Tibial artery (tissue), 4 donors: Measurements from ENCODE around the gene SLC7A9.

Source experiments
- DNase-seq, 2 donors: peaks; one replicate each; pipeline ENCODE4 v3.0.0-alpha.2; 2019
- H3K27ac ChIP-seq, 2 donors: fragments of 200-600 bp; sonication (generic) in 1 of 2; 1 replicate in 1 of 2; 2 replicates in 1 of 2; pipeline ENCODE4 v1.5.1; 2018 to 2019; ENCODE audit warnings: mild to moderate bottlenecking in 1 of 2
- H3K27me3 ChIP-seq, 2 donors: fragments of 200-600 bp; sonication (generic) in 1 of 2; one replicate each; pipeline versions ENCODE4 v1.5.1 to v1.6.0; 2016 to 2019
- H3K36me3 ChIP-seq, 3 donors: fragments of 200-600 bp; sonication (generic) in 2 of 3; one replicate each; pipeline ENCODE4 v1.5.1; 2016 to 2019; ENCODE audit warnings: mild to moderate bottlenecking in 2 of 3
- H3K4me1 ChIP-seq, 4 donors: fragments of 200-600 bp; sonication (generic) in 2 of 4; 1 replicate in 3 of 4; 2 replicates in 1 of 4; pipeline ENCODE4 v1.5.1; 2016 to 2019
- H3K4me3 ChIP-seq, 2 donors: fragments of 200-600 bp; sonication (generic) in 1 of 2; 1 replicate in 1 of 2; 2 replicates in 1 of 2; pipeline ENCODE4 v1.5.1; 2018 to 2019; ENCODE audit warnings: mild to moderate bottlenecking in 2 of 2
- H3K9me3 ChIP-seq, 3 donors: fragments of 200-600 bp; sonication (generic) in 1 of 3; one replicate each; pipeline ENCODE4 v1.5.1; 2016 to 2019
- CTCF ChIP-seq, 2 experiments: fragments of 200-600 bp in 1 of 2; fragments of 450-650 bp in 1 of 2; IDR thresholded peaks; one replicate each; pipeline ENCODE4 v1.5.1; 2017 to 2019; ENCODE audit warnings: antibody characterized with exemption in 2 of 2, mild to moderate bottlenecking in 1 of 2, moderate library complexity in 1 of 2
- intact Hi-C: fragments of 100-400 bp; cut with DNase I; formaldehyde crosslinking; loops from one replicate; pipeline ENCODE4 v1.15.0; 2023; ENCODE audit warnings: low total_unique reads

SLC7A9 gene

GRCh38 chr19:32869369-32869965, at the start of gene SLC7A9:
SLC7A9 (minus strand) TSS chr19:32869767; CDS start chr19:32868534, 1,233 bp downstream.
- DNase-seq = peak in 1 of 2 donors; percentile 11
- no peaks in the 10 kb centered on the region for H3K4me1 ChIP-seq
- no peaks in the 10 kb centered on the region for H3K27me3 ChIP-seq
- H3K36me3 ChIP-seq = no peaks in the 10 kb centered on the region
- H3K9me3 ChIP-seq = no peaks in the 10 kb centered on the region
- H3K27ac ChIP-seq = no peak within 1 kb of the TSS
- no peak within 1 kb of the TSS for H3K4me3 ChIP-seq
- TF ChIP-seq CTCF (IDR thresholded peaks at IDR 0.05) = no peak
- intact Hi-C loops = no loop called here

- no peak overlapping the region for H3K4me3 ChIP-seq
- no peaks in the 10 kb centered on the region for H3K4me1 ChIP-seq
- intact Hi-C loops = no loop called here
- H3K27ac ChIP-seq = no peak overlapping the region
- H3K9me3 ChIP-seq = no peaks in the 10 kb centered on the region
- peaks cover 60 to 92% (median 69%) of the 10 kb centered on the region in 3 donors for H3K36me3 ChIP-seq
- H3K27me3 ChIP-seq = no peaks in the 10 kb centered on the region
- no peak for TF ChIP-seq CTCF (IDR thresholded peaks at IDR 0.05)
- no peak for DNase-seq
These were observed 49.8 kb upstream of the SLC7A9 start for GRCh38 chr19:32919365-32919764.

- no peak for TF ChIP-seq CTCF (IDR thresholded peaks at IDR 0.05)
- Histone ChIP-seq H3K4me1 (no peaks in the 10 kb centered on the region), H3K4me3 (no peak overlapping the region), H3K9me3 (no peaks in the 10 kb centered on the region), H3K36me3 (peaks cover 53 to 86% (median 68%) of the 10 kb centered on the region in 3 donors), H3K27ac (no peak overlapping the region), H3K27me3 (no peaks in the 10 kb centered on the region)
- no peak for DNase-seq
- intact Hi-C loops = no loop called here
These were observed 48.0 kb upstream of the SLC7A9 start for GRCh38 chr19:32917616-32917996.

- intact Hi-C loops = no loop called here
- Histone ChIP-seq H3K27ac (no peak overlapping the region), H3K36me3 (peaks cover 52 to 82% (median 63%) of the 10 kb centered on the region in 3 donors), H3K4me3 (no peak overlapping the region), H3K4me1 (no peaks in the 10 kb centered on the region), H3K9me3 (no peaks in the 10 kb centered on the region), H3K27me3 (no peaks in the 10 kb centered on the region)
- TF ChIP-seq CTCF (IDR thresholded peaks at IDR 0.05) = no peak
- no peak for DNase-seq
These were observed 47.5 kb upstream of the SLC7A9 start for GRCh38 chr19:32916969-32917615.

- Histone ChIP-seq H3K9me3 (no peaks in the 10 kb centered on the region), H3K36me3 (peaks cover 49 to 77% (median 66%) of the 10 kb centered on the region in 3 donors), H3K4me3 (no peak overlapping the region), H3K4me1 (no peaks in the 10 kb centered on the region), H3K27me3 (no peaks in the 10 kb centered on the region), H3K27ac (no peak overlapping the region)
- TF ChIP-seq CTCF (IDR thresholded peaks at IDR 0.05) = no peak
- DNase-seq = no peak
- intact Hi-C loops = no loop called here
These were observed 45.5 kb upstream of the SLC7A9 start for GRCh38 chr19:32914879-32915660.
